NCI-H128 (cell line): Measurements from ENCODE around the gene PCDHA6.
"Not testable (repeated sequence)": the region's sequence is repeated elsewhere in the genome, so short reads cannot be mapped to it uniquely, and the experiment has no call there.

Experiments
- DNase-seq: peaks from one replicate; lab custom pipeline; 2025; ENCODE audit not compliant: unreplicated experiment; lab: John Stamatoyannopoulos, UW

The PCDHA6 gene

GRCh38 chr5:140808889-140809291 is 18.9 kb upstream of the PCDHA6 start:
- no peak for DNase-seq

- DNase-seq, result no peak
Measured at GRCh38 chr5:140821375-140822280, 6.1 kb upstream of the PCDHA6 start, which contains the start of gene PCDHA5. PCDHA5 (plus strand) TSS chr5:140821613.

DNA sequence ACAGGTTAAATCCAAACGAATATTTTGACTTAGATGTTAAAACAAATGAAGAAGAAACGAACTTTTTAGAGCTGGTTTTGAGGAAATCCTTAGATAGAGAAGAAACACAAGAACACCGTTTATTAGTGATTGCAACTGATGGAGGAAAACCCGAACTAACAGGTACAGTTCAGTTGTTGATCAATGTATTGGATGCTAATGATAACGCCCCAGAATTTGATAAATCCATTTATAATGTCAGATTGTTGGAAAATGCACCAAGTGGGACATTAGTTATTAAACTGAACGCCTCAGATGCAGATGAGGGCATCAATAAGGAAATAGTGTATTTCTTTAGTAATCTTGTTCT is 5.5 kb upstream of the PCDHA6 start:
- no peak for DNase-seq

DNA sequence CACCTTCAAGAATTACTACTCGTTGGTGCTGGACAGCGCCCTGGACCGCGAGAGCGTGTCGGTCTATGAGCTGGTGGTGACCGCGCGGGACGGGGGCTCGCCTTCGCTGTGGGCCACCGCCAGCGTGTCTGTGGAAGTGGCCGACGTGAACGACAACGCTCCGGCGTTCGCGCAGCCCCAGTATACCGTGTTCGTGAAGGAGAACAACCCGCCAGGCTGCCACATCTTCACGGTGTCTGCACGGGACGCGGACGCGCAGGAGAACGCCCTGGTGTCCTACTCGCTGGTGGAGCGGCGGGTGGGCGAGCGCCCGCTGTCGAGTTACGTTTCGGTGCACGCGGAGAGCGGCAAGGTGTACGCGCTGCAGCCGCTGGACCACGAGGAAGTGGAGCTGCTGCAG is 4.8 kb upstream of the PCDHA6 start:
- not testable (repeated sequence) for DNase-seq

GRCh38 chr5:140823475-140823874 is 4.3 kb upstream of the PCDHA6 start:
- no peak for DNase-seq

- DNase-seq, result no peak
Measured at GRCh38 chr5:140828362-140828737, 590 bp downstream of the PCDHA6 start.

DNA sequence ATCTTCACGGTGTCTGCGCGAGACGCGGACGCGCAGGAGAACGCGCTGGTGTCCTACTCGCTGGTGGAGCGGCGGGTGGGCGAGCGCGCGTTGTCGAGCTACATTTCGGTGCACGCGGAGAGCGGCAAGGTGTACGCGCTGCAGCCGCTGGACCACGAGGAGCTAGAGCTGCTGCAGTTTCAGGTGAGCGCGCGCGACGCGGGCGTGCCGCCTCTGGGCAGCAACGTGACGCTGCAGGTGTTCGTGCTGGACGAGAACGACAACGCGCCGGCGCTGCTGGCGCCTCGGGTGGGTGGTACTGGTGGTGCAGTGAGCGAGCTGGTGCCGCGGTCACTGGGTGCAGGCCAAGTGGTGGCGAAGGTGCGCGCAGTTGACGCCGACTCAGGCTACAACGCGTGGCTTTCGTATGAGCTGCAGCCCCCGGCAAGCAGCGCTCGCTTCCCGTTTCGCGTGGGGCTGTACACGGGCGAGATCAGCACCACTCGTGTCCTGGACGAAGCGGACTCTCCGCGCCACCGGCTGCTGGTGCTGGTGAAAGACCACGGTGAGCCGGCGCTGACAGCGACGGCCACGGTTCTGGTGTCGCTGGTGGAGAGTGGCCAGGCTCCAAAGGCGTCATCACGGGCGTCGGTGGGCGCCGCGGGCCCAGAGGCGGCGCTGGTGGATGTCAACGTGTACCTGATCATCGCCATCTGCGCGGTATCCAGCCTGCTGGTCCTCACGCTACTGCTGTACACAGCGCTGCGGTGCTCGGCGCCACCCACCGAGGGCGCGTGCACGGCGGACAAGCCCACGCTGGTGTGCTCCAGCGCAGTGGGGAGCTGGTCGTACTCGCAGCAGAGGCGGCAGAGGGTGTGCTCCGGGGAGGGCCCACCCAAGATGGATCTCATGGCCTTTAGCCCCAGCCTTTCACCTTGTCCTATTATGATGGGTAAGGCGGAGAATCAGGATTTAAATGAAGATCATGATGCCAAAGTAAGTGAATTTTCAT is 2.0 kb downstream of the PCDHA6 start:
- not testable (repeated sequence) for DNase-seq

DNA sequence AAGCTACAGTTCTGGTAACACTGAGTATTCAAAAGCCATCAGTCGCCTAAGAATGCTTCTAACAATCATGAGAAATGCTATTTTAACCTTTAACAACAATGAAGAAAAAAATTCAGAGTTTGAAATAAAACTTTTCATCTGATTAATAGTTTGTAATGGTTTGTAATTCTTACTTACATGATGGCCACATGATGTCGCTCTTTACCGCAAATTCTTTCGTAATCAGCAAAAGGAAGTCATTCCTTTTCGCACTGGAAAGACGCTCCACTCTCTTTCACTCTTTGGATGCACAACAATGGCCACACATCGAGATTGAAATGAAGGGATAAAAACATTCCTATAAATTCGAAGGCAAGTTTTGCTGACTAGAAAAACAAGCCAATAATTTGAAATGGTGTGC is 6.2 kb downstream of the PCDHA6 start, which contains the start of gene PCDHA7:
Gene PCDHA7 (plus strand): TSS at position 277 of the 400 bp plus-strand sequence. CDS start 115 bp downstream, at position 392.
- DNase-seq, result no peak

DNA sequence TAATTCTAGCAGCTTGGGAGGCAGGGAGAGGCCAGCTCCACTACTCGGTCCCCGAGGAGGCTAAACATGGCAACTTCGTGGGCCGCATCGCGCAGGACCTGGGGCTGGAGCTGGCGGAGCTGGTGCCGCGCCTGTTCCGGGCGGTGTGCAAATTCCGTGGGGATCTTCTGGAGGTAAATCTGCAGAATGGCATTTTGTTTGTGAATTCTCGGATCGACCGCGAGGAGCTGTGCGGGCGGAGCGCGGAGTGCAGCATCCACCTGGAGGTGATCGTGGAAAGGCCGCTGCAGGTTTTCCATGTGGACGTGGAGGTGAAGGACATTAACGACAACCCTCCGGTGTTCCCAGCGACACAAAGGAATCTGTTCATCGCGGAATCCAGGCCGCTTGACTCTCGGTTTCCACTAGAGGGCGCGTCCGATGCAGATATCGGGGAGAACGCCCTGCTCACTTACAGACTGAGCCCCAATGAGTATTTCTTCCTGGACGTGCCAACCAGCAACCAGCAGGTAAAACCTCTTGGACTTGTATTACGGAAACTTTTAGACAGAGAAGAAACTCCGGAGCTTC is 6.8 kb downstream of the PCDHA6 start:
- DNase-seq, result not testable (repeated sequence)

GRCh38 chr5:140835622-140836510 is 8.1 kb downstream of the PCDHA6 start:
- no peak for DNase-seq

DNA sequence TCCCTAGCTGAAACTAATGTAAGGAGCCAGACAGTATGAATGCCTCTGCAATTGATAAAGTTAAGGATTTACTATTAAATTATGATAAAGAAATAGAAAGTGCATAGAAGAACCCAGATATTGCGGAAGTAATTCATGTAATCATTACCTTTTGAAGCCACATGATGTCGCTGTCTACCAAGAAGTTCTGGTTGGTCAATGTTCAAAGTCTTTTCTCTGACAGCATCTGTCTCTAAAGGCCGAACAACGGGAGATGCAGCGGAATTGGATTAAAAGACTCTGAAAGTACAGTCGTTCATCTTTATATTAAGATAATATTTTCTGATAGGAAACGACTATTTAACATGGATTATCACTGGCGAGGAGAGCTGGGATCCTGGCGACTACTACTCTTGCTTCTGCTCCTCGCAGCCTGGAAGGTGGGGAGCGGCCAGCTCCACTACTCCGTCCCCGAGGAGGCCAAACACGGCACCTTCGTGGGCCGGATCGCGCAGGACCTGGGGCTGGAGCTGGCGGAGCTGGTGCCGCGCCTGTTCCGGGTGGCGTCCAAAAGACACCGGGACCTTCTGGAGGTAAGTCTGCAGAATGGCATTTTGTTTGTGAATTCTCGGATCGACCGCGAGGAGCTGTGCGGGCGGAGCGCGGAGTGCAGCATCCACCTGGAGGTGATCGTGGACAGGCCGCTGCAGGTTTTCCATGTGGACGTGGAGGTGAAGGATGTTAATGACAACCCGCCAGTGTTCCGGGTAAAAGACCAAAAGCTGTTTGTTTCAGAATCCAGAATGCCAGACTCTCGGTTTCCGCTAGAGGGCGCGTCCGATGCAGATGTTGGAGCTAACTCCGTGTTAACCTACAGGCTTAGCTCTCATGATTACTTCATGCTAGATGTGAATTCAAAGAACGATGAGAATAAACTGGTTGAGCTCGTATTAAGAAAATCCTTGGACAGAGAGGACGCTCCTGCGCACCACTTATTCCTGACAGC is 13.5 kb downstream of the PCDHA6 start, which contains the start of gene PCDHA8:
Gene PCDHA8 (plus strand): TSS at position 210 of the 985 bp plus-strand sequence. CDS start 135 bp downstream, at position 345.
- no peak for DNase-seq

- no peak for DNase-seq
Measured at GRCh38 chr5:140842798-140843733, 15.3 kb downstream of the PCDHA6 start.

DNA sequence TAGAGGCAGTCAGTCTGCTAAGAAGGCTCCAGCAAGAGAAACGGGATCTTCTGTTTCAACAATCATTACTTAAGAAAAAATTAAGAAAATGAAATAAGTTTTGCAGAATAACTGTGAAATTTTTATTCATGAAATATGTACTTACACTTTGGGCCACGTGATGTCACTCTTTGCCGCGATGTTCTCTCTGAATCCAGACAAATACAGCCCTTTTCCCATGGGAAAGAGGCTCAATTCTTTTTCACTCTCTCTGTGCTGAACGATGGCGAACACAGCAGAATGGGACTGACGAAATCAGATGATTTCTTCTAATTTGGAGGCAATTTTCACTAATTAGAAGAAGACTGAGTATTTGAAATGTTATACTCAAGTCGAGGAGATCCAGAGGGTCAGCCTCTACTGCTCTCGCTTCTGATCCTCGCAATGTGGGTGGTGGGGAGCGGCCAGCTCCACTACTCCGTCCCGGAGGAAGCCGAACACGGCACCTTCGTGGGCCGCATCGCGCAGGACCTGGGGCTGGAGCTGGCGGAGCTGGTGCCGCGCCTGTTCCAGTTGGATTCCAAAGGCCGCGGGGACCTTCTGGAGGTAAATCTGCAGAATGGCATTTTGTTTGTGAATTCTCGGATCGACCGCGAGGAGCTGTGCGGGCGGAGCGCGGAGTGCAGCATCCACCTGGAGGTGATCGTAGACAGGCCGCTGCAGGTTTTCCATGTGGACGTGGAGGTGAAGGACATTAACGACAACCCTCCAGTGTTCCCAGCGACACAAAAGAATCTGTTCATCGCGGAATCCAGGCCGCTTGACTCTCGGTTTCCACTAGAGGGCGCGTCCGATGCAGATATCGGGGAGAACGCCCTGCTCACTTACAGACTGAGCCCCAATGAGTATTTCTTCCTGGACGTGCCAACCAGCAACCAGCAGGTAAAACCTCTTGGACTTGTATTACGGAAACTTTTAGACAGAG is 20.7 kb downstream of the PCDHA6 start, which contains the start of gene PCDHA9:
Gene PCDHA9 (plus strand): TSS at position 244 of the 964 bp plus-strand sequence. CDS start 114 bp downstream, at position 358.
- not testable (repeated sequence) for DNase-seq

DNA sequence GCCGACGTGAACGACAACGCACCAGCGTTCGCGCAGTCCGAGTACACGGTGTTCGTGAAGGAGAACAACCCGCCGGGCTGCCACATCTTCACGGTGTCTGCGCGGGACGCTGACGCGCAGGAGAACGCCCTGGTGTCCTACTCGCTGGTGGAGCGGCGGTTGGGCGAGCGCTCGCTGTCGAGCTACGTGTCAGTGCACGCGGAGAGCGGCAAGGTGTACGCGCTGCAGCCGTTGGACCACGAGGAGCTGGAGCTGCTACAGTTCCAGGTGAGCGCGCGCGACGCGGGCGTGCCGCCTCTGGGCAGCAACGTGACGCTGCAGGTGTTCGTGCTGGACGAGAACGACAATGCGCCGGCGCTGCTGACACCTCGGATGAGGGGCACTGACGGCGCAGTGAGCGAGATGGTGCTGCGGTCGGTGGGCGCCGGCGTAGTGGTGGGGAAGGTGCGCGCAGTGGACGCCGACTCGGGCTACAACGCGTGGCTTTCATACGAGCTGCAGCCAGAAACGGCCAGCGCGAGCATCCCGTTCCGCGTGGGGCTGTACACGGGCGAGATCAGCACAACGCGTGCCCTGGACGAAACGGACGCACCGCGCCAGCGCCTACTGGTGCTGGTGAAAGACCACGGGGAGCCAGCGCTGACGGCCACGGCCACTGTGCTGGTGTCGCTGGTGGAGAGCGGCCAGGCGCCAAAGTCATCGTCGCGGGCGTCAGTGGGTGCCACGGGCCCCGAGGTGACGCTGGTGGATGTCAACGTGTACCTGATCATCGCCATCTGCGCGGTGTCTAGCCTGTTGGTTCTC is 22.3 kb downstream of the PCDHA6 start:
- not testable (repeated sequence) for DNase-seq
